ENCODE measurements around the gene SUPT20H. TPM values are rescaled to one million over a fixed set of nuclear protein-coding genes. Genes with fewer than 3 reads are reported as not detected.

The SUPT20H gene
- 33.0 TPM for total RNA-seq (2013)
- polyA plus RNA-seq (10 to 100 TPM; 24.7 to 39.8 (median 35.5) TPM), polyA minus RNA-seq (18.6 and 28.2 TPM in 2 replicates), total RNA-seq (24.7 to 43.8 (median 32.4) reads per million in 11 experiments)

DNA sequence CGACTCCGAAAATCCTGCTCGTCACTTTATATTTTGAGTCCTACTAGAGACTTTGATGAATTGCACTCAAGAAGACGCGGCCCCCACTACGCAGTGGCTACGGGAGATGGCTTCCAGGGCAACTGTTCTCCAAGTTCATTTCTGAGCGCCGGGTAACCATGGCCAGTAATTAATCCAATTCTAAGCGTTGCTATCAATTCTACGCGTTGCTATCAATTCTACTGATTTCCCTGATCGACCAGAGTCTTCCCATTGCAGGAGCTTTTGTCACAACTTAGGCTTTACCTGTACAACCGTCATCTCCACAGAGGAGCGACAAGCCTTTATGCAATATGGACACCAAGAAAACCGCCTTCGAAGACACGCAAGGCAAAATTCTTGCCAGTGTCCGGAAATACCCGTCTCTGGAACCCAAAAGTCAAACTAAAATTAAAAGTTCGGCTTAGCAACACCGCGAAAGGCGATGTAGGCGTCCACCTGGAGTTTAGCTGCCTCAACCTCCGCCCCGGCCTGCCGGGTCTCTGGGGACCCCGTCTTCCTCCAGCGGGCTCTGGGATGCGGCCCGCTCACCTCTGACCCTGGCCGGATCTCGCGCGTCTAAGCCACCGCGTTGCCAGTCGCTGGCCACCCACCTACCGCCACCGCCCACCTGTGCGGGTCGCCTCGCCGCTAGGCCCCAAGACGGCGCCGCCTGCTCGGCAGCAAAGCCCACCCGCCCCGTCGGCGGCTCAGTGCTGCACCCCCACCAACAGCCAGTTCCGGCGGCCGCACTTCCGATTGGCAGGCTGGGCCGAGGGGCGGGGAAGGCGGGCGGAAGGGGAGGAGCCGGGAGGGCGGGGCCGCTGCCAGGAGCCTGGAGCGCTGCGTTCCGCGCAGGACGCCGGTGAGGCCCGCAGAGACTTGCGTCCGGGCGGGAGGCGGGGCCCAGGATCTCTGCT, at the start of gene SUPT20H:
Gene SUPT20H (minus strand): TSS at position 779 of the 938 bp plus-strand sequence. CDS start 8,198 bp downstream, outside the sequence.
- Histone ChIP-seq H3K4me3 (replicated peaks in 1 of 3; ENCODE audit: low read depth in 2 of 3, low read length in 3 of 3) (peak within 1 kb of the TSS; percentile 85 to 95 (median 94)), H3K36me3 (replicated peaks in 1 of 2; ENCODE audit: control insufficient read depth in 1 of 2, insufficient read depth in 2 of 2, low read length in 2 of 2) (peaks cover 0 to 4% of the 10 kb centered on the region in 2 donors), H3K9me3 (replicated peaks in 1 of 2; ENCODE audit: control insufficient read depth in 1 of 2, insufficient read depth in 1 of 2, low read length in 2 of 2) (no peaks in the 10 kb centered on the region), H3K4me2 (replicated peaks; ENCODE audit: extremely low read depth, low read length, poor library complexity, severe bottlenecking) (peak within 1 kb of the TSS; percentile 88), H3K9ac (ENCODE audit: insufficient read depth, low read length, poor library complexity, severe bottlenecking) (peak within 1 kb of the TSS; percentile 96), H2AFZ (ENCODE audit: insufficient read depth, low read depth, low read length, poor library complexity, severe bottlenecking) (peak within 1 kb of the TSS; percentile 96), H3K79me2 (ENCODE audit: insufficient read depth, low read length) (peaks cover 30% of the 10 kb centered on the region), H3K27ac (ENCODE audit: low read depth in 1 of 2, low read length in 2 of 2) (peak within 1 kb of the TSS; percentile 61 to 96), H3K27me3 (ENCODE audit: control insufficient read depth in 2 of 2, insufficient read depth in 2 of 2, low read length in 2 of 2) (no peaks in the 10 kb centered on the region), H4K20me1 (ENCODE audit: insufficient read depth, low read length) (peaks cover 3% of the 10 kb centered on the region), H3K4me1 (ENCODE audit: control insufficient read depth in 1 of 2, insufficient read depth in 2 of 2, low read length in 2 of 2) (peaks cover 10 to 20% of the 10 kb centered on the region in 2 donors)
- peak; percentile 82 to 86 (median 82) for DNase-seq
- 1% methylated on average over 74 of the region's 75 CpGs for WGBS (ENCODE audit: insufficient coverage)
- H3K27ac Mint-ChIP-seq = peak within 1 kb of the TSS; percentile 84 to 98 (median 95)
- peaks cover 3 to 7% of the 10 kb centered on the region in 2 donors for H3K36me3 Mint-ChIP-seq
- peaks cover 0 to 2% (median 0%) of the 10 kb centered on the region in 7 donors for H3K9me3 Mint-ChIP-seq
- peaks cover 22% of the 10 kb centered on the region for H3K4me1 Mint-ChIP-seq
- no peaks in the 10 kb centered on the region for H3K27me3 Mint-ChIP-seq (ENCODE audit: low read depth in 3 of 3)
- peak within 1 kb of the TSS; percentile 92 to 98 for H3K4me3 Mint-ChIP-seq
- intact Hi-C loops (cut with micrococcal nuclease) = loop anchor here in 1 of 2 donors (10.0 kb wide), 1 partner anchor 54 kb away; the partner anchor contains the start of gene EXOSC8
- TF ChIP-seq, protein P1, sequence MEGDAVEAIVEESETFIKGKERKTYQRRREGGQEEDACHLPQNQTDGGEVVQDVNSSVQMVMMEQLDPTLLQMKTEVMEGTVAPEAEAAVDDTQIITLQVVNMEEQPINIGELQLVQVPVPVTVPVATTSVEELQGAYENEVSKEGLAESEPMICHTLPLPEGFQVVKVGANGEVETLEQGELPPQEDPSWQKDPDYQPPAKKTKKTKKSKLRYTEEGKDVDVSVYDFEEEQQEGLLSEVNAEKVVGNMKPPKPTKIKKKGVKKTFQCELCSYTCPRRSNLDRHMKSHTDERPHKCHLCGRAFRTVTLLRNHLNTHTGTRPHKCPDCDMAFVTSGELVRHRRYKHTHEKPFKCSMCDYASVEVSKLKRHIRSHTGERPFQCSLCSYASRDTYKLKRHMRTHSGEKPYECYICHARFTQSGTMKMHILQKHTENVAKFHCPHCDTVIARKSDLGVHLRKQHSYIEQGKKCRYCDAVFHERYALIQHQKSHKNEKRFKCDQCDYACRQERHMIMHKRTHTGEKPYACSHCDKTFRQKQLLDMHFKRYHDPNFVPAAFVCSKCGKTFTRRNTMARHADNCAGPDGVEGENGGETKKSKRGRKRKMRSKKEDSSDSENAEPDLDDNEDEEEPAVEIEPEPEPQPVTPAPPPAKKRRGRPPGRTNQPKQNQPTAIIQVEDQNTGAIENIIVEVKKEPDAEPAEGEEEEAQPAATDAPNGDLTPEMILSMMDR (IDR thresholded peaks at IDR 0.05) = no peak

DNA sequence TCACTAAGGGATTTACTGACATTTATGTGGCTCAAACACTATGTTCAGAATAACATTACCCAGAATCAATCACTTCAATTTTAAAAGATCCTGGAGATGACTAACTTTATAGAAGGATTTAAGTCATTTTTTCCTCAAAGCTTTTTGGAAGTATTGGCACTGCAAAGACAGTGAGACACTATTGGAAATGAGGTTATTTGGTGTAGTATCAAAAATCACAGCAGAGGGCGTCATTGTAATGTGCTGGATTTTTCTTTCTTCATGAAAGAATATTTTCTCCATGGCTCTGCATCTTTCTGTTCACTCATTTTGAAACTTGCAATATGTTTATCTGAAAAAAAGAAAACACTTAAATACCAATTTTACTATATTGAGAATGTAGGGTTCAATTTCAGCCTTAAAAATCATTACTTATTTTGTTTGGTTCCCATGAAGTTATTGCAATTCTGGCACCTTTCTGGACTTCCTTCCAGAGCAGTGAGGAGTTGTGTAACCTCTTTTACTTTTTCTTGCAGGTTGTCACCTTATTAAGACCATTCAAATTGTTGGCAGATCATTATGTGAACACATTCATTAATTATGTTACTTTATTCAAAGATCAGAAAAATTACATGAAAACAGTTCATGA, 49.7 kb upstream of the SUPT20H start:
- no peak overlapping the region for H3K4me3 ChIP-seq (replicated peaks in 1 of 3; ENCODE audit: low read depth in 2 of 3, low read length in 3 of 3)
- H4K20me1 ChIP-seq (ENCODE audit: insufficient read depth, low read length) = no peaks in the 10 kb centered on the region
- intact Hi-C loops (cut with micrococcal nuclease) = no loop called here
- peaks cover 0 to 3% of the 10 kb centered on the region in 2 donors for H3K9me3 ChIP-seq (replicated peaks in 1 of 2; ENCODE audit: control insufficient read depth in 1 of 2, insufficient read depth in 1 of 2, low read length in 2 of 2)
- TF ChIP-seq, protein P1 (IDR thresholded peaks at IDR 0.05) = peak; percentile 28
- H2AFZ ChIP-seq (ENCODE audit: insufficient read depth, low read depth, low read length, poor library complexity, severe bottlenecking) = no peak overlapping the region
- H3K9me3 Mint-ChIP-seq = no peaks in the 10 kb centered on the region
- H3K27me3 Mint-ChIP-seq (ENCODE audit: low read depth in 3 of 3) = peaks cover 3 to 5% (median 3%) of the 10 kb centered on the region in 3 donors
- H3K4me2 ChIP-seq (replicated peaks; ENCODE audit: extremely low read depth, low read length, poor library complexity, severe bottlenecking) = no peak overlapping the region
- H3K27ac ChIP-seq (ENCODE audit: low read depth in 1 of 2, low read length in 2 of 2) = no peak overlapping the region
- WGBS (ENCODE audit: insufficient coverage) = no CpG with 5 or more reads among the region's 1 CpG
- H3K27me3 ChIP-seq (ENCODE audit: control insufficient read depth in 2 of 2, insufficient read depth in 2 of 2, low read length in 2 of 2) = no peaks in the 10 kb centered on the region
- DNase-seq = no peak
- no peaks in the 10 kb centered on the region for H3K79me2 ChIP-seq (ENCODE audit: insufficient read depth, low read length)
- no peaks in the 10 kb centered on the region for H3K4me1 Mint-ChIP-seq
- no peaks in the 10 kb centered on the region for H3K36me3 ChIP-seq (replicated peaks in 1 of 2; ENCODE audit: control insufficient read depth in 1 of 2, insufficient read depth in 2 of 2, low read length in 2 of 2)
- H3K27ac Mint-ChIP-seq = no peak overlapping the region
- H3K4me3 Mint-ChIP-seq = no peak overlapping the region
- H3K9ac ChIP-seq (ENCODE audit: insufficient read depth, low read length, poor library complexity, severe bottlenecking) = no peak overlapping the region
- H3K4me1 ChIP-seq (ENCODE audit: control insufficient read depth in 1 of 2, insufficient read depth in 2 of 2, low read length in 2 of 2) = no peaks in the 10 kb centered on the region
- peaks cover 0 to 2% of the 10 kb centered on the region in 2 donors for H3K36me3 Mint-ChIP-seq
